ENCODE measurements around the gene PGAP2.

DNA sequence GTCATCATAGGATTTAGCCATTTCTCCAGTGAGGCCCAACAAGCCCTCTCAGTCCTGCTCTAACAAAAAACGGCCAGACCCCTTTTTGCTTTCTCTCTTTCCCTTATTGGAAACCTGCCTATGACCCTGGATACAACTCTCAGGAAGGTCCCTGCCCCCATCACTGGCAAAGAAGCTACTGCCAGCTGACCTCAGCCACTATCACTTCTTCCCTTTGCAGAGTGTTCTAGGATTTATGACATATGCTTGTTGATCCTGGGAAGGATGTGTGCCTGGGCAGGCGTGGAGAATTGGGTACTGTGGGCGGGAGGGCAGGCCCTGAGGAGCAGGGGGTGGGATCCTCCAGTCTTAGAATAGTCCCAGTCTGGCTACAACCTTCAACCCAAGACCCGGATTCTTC lies 7.5 kb downstream of the PGAP2 start:
- TF ChIP-seq POLR2A (IDR thresholded peaks at IDR 0.05; ENCODE audit: low read depth, low read length): no peak
- TF ChIP-seq POLR2AphosphoS5 (IDR thresholded peaks at IDR 0.05; ENCODE audit: low read depth, low read length): no peak
- TF ChIP-seq TAF1 (IDR thresholded peaks at IDR 0.05; ENCODE audit: low read depth, low read length): no peak
- no peak for TF ChIP-seq PAX5 (IDR thresholded peaks at IDR 0.05; ENCODE audit: insufficient read depth, low read length, severe bottlenecking)
